ENCODE measurements around the gene APOBEC3A. TPM values are rescaled to one million over a fixed set of nuclear protein-coding genes. Genes with fewer than 3 reads are reported as not detected.

APOBEC3A gene
- total and polyA plus RNA-seq, 2 experiments from 2014 or later, result not detected

- H3K9me3 ChIP-seq (ENCODE audit: low read depth), result no peaks in the 10 kb centered on the region
- H3K27ac ChIP-seq, result no peak overlapping the region
- peaks cover 35% of the 10 kb centered on the region for H3K4me1 ChIP-seq (ENCODE audit: low read depth)
- H3K4me3 ChIP-seq, result no peak overlapping the region
- no peak for TF ChIP-seq CTCF (IDR thresholded peaks at IDR 0.05; ENCODE audit: low read depth, low read length)
- H3K27me3 ChIP-seq, result no peaks in the 10 kb centered on the region
- DNase-seq (ENCODE audit: low read depth in 1 of 2, low spot score in 1 of 2), result no peak
- H3K36me3 ChIP-seq, result no peaks in the 10 kb centered on the region
Observed at GRCh38 chr22:38967451-38968450, 10.3 kb downstream of the APOBEC3A start.

DNA sequence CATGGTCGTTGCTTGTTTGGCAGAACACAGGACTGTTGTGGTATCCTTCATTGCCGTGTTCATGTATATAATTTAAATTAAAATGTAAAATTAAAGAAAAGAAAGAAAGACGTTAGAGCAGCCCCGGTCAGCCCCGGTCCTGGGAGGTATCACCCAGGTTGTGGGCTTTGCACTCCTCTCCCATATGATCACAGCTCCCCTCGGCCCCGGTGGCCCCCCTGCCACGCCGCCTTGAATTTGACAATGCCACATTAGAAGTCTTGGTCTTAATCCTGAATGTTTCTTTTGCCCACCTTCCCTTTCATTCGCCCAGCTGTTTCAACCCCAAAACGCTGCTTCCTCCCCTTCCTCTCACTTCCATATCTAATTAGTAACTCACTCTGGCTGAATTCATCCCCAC, 11.4 kb downstream of the APOBEC3A start:
- Histone ChIP-seq H3K4me3 (no peak overlapping the region), H3K27me3 (no peaks in the 10 kb centered on the region), H3K27ac (no peak overlapping the region), H3K9me3 (ENCODE audit: low read depth) (no peaks in the 10 kb centered on the region), H3K36me3 (no peaks in the 10 kb centered on the region), H3K4me1 (ENCODE audit: low read depth) (peaks cover 29% of the 10 kb centered on the region)
- no peak for DNase-seq (ENCODE audit: low read depth in 1 of 2, low spot score in 1 of 2)
- TF ChIP-seq CTCF (IDR thresholded peaks at IDR 0.05; ENCODE audit: low read depth, low read length), result no peak

DNA sequence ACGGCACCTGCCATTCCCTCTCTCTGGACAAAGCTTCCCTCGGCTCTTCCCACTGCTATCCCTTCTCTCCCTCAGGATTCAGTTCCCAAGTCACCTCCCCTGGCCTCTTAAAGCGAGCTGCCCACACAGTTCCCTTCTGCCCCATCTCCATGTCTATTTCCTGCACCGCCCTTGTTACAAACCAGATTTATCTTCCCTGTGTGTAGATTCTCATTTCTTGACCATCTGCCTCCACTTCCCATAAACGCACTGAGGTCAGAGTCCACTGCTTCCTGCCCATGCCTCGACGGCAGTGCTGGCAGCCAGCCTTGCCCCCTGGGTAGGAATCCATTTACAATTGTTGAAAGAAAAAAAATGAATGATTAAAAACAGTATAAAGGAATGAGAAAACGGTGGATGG, 13.1 kb downstream of the APOBEC3A start:
- Histone ChIP-seq H3K27ac (no peak overlapping the region), H3K9me3 (ENCODE audit: low read depth) (no peaks in the 10 kb centered on the region), H3K36me3 (no peaks in the 10 kb centered on the region), H3K4me1 (ENCODE audit: low read depth) (peaks cover 12% of the 10 kb centered on the region), H3K27me3 (no peaks in the 10 kb centered on the region), H3K4me3 (no peak overlapping the region)
- DNase-seq (ENCODE audit: low read depth in 1 of 2, low spot score in 1 of 2), result no peak
- TF ChIP-seq CTCF (IDR thresholded peaks at IDR 0.05; ENCODE audit: low read depth, low read length), result no peak

GRCh38 chr22:38971202-38971601, 13.8 kb downstream of the APOBEC3A start:
- no peaks in the 10 kb centered on the region for H3K9me3 ChIP-seq (ENCODE audit: low read depth)
- H3K4me3 ChIP-seq, result no peak overlapping the region
- peaks cover 5% of the 10 kb centered on the region for H3K4me1 ChIP-seq (ENCODE audit: low read depth)
- no peak overlapping the region for H3K27ac ChIP-seq
- TF ChIP-seq CTCF (IDR thresholded peaks at IDR 0.05; ENCODE audit: low read depth, low read length), result no peak
- H3K36me3 ChIP-seq, result no peaks in the 10 kb centered on the region
- DNase-seq (ENCODE audit: low read depth in 1 of 2, low spot score in 1 of 2), result no peak
- no peaks in the 10 kb centered on the region for H3K27me3 ChIP-seq

GRCh38 chr22:38971791-38972190, 14.4 kb downstream of the APOBEC3A start:
- no peaks in the 10 kb centered on the region for H3K9me3 ChIP-seq (ENCODE audit: low read depth)
- no peak overlapping the region for H3K27ac ChIP-seq
- no peak for DNase-seq (ENCODE audit: low read depth in 1 of 2, low spot score in 1 of 2)
- H3K4me1 ChIP-seq (ENCODE audit: low read depth), result no peaks in the 10 kb centered on the region
- H3K27me3 ChIP-seq, result no peaks in the 10 kb centered on the region
- no peaks in the 10 kb centered on the region for H3K36me3 ChIP-seq
- no peak overlapping the region for H3K4me3 ChIP-seq
- TF ChIP-seq CTCF (IDR thresholded peaks at IDR 0.05; ENCODE audit: low read depth, low read length), result no peak

Measured in cardiac muscle cell (in vitro differentiated cells and primary cell).